NCI-H2227 (cell line): ENCODE results near the gene MYMK.

Experiments used
- DNase-seq: peaks from one replicate; lab custom pipeline; 2025; ENCODE audit not compliant: unreplicated experiment; lab: John Stamatoyannopoulos, UW

The MYMK gene

DNA sequence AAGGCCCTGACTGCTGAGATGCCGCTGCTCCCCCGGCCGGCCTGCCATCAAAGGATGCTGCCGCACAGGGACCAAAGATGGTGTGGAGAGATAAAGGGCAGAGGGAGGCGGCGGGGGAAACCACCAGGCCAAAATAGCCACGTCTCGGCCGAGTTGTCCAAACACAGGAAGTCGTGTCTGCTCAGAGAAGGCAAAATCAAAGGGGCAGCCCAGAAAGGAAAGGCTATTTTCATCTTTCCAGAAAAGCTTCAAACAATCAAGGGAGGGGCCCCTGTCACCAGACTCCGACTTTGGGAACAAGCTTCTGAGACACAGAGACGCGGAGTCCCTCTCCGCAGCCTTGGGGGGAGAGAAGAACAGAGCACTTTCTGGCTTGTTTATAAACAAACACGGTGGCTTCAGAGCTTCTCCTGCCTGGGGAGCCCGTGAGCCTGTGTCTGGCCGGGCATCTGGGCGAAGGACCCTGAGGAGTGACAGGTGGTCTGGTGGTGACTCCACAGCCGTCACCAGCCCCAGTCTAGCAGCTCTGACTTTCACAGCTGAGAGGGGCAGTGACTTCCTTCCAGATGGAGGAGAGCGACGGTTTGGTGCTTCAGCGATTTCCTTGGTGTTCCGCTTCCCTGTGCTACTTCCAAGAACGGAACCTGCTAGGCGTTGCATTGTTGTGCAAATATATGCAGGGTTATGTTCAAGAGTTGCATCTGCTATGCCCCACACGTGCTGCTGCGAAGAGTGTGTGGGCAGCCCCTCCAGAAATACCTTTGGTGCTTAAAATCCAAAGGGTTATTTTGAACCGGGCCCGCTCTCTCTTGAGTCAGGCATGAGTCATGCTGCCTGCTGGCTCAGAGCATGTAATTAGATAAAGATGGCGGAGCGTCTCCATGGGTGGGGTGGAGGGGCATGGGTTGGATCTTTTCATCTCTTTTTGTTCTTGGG is 33.7 kb upstream of the MYMK start:
- peak; percentile 33 for DNase-seq

- no peak for DNase-seq
Measured at GRCh38 chr9:133557581-133557980, 32.8 kb upstream of the MYMK start.

DNA sequence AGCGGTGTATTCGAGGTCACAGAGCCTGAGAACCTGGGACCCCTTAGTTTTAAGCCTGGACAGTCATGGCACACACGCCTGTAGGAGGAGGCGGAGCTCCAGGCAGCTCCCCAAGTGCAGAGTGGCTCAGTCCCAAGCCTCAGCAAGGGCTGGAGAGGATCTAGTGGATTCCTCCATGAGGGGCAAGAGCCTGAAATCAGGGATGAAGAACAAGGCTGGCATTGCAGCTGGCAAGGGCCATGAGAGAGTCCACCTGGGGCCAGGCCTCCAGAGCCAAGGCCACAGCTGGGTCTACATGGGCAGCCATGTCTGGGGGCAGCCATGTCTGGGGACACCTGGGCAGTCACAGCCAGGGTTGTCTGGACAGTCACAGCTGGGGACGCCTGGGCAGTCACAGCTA is 31.6 kb upstream of the MYMK start:
- no peak for DNase-seq

GRCh38 chr9:133554729-133555128 is 30.0 kb upstream of the MYMK start:
- DNase-seq: no peak

- DNase-seq: no peak
Measured at GRCh38 chr9:133553973-133554713, 29.4 kb upstream of the MYMK start.

GRCh38 chr9:133553123-133553522 is 28.4 kb upstream of the MYMK start:
- no peak for DNase-seq

- DNase-seq: peak; percentile 30
Measured at GRCh38 chr9:133552236-133552635, 27.5 kb upstream of the MYMK start.

GRCh38 chr9:133551446-133551845 is 26.7 kb upstream of the MYMK start:
- no peak for DNase-seq

DNA sequence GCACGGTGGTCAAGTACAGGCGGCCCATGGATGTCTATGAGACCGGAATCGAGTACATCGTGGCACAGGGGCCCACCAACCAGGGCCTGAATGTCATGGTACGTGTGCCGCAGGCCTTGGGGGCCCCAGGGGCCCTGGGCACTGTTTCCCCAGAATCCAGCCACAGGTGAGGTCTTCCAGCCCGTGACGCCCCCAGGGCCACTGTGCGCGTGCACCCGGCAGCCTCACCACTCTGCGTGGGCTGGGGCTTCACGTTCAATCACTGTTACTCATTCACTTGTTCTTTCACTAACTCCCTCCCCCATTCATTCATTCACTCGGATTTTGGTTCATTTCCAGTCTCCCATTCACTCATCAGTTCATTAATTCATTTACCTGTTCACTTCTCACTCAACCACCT is 22.4 kb upstream of the MYMK start:
- no peak for DNase-seq

DNA sequence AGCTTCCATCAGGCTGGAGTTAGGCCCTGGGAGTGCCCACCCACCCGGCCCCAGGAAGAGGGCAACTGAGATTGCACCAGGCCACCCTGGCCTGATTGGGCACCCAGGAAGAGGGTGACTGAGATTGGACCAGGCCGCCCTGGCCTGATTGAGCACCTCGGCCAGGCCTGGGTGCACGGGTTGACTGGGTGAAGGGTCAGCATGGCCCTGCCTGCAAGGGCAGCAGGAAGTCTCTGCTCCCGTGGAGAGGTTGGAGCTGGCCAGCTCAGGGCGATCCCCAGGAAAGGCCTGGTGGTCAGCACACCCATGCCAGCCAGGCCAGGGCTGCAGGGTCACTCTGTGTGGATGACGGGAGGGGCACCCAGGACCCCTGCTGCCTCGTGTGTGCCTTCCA is 21.5 kb upstream of the MYMK start:
- DNase-seq: no peak

DNA sequence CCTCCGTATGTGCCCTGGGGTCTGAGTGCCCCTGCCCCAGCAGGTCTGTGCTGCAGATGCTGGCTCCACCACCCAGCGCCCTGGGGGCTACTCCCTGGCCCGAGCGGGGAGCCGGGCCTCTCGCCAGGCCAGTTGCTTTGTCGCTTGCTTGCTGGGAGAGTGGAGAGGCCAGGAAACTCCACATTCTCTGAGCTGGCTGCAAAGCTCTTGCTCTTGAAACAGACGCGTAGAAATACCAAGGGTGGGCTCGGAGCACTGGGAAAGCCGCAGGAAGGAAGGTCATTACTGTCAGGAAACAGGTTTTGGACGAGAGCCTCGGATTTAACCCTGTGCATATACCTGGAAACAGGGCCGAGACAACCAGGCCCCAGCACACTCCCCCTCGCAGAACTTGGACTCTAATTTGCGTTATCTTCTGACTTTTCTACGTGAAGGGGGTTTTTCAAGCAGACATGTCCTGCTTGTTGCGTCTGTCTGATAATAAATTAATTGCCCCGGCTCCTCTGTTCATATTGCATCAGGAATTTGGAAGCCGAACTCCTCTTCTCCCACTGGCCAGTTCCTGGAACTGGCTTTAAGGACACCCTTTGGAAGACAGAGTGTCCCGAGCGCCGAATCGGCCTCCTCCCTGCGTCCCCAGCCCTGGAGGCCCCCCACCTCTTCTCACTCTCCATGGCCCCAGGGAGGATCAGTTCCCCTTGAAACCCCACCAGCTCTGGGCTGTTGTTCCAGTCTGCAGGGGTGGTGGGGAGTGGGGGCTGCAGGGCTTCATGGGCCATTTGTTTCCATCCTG is 20.9 kb upstream of the MYMK start:
- DNase-seq: no peak

- no peak for DNase-seq
Measured at GRCh38 chr9:133543772-133544467, 19.2 kb upstream of the MYMK start.

DNA sequence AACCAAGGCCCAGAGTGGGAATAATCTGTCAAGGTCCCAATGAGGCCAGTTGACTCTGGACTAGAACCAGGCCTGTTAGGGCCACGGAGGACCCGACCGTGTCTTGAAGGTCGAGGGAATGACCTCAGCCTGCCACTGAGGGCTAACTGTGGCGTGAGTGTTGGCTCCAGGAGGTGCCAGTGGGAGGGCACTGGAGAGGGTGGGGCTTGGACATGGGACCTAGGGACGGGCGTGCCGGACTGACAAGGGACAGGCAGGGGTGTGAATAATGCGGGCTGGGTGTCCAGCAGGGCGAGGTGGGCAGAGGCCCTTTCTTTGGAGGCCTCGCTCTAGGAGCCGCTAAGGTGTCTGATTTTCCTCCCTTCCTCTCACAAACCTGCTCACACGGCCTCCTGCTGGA is 17.2 kb upstream of the MYMK start:
- DNase-seq: no peak

DNA sequence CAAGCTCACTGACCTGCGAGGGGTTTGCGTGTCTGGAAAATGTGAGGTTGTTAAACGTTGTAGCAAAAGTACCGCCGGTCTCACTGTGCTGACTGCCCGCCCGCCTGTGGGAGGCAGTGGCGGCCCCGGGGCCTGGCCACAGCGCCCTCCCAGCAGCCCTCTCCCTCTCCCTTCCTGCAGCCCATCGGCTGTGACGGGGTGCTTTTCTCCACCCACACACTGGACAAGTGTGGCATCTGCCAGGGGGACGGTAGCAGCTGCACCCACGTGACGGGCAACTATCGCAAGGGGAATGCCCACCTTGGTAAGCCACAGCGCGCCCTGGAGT is 15.9 kb upstream of the MYMK start:
- no peak for DNase-seq

DNA sequence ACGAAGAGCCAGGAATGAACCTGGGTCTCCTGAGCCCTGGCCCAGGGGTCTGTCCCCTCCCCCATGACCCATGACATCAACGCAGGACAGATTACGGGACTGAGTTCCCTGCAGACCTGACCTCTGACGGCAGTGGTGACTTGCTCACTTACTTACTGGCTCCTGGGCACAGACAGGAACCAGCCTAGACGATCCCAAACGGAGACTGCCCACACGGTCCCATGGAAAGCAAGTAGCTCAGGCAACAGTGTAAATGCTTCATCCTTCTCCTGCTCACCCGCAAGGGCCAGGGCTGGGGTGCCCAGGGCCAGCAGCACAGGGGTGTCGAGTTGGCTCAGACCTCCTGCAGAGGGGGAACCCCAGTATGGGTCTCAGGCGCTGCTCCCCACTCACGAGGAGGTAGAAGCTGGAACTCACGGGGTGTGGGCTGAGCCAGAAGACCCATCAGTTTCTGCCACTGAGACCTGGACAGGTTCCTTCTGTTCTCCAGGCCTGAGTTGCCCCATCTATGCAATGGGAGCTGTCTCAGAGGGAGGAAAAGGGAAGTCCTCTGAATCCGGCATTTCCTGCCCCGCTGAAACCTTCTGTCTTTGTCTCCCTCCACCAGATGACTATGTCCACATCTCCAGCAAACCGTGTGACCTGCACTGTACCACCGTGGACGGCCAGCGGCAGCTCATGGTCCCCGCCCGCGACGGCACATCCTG is 15.4 kb upstream of the MYMK start:
- DNase-seq: no peak

DNA sequence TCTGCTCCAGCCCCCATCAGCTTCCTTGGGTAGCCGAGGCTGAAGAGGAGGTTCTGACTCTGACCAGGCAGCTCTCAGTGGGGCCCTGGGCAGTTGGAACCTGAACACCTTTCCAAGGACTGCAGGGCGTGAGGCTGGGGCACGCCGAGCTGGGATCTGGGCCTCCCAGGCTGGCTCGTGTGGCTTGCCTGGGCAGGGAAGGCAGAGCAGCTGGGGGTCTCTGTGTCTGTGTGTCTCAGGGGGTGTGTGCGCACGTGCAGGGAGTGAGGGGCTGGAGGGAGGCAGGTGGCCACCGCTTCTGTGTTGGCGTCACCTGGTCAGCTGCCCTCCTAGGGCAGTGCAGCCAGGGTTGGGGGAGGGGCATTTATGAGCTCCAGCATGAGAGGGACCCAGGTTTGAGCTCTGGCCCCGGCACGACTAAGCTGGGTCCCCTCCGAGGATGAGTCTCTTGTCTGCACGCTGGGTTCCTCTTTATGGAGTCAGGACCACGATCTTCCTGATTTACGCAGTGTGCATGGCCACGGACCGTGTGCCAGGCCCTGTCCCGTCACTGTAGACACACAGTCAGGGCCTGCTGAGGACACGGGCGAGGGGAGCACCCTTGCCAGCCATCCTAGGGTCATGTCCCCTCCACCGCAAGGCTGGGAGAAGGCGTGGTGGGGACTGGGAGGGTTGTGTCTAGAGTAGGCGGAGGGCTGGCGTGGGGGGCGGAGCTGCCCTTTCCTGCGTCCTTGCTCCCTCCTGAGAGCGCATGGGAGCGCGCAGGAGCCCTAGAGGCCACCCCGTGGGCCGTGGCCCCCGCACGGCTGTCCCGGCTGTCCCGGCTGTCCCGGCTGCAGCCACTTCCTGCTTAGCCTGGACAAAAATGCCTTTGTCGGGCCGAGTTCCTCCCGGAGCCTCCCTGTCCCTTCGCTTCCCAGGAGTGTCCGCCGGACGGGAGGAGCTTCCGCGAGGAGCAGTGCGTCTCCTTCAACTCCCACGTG is 14.4 kb upstream of the MYMK start:
- DNase-seq: no peak

GRCh38 chr9:133538176-133538575 is 13.4 kb upstream of the MYMK start:
- no peak for DNase-seq

- no peak for DNase-seq
Measured at GRCh38 chr9:133537257-133537656, 12.5 kb upstream of the MYMK start.

DNA sequence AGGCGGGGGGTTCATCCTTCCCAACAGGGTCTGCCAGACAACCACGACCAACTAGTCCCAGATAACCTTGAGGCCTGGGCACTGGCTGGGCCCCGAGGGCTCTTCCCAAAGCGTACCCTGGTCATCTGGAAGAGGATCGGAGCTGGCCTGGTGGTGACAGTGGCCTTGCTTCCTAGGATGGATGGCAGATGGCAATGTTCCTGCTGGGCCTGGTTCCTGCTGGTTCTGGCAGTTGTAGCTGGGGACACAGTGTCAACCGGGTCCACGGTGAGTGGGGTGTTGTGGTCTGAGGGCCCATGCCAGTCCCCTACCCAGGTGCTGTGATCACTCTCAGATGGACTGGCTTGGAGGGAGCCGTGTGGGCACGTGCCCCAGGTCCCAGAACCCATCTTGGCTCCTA is 11.8 kb upstream of the MYMK start:
- DNase-seq: no peak
